Esophagus squamous epithelium (tissue), 4 donors: Measurements from ENCODE around the gene NPAS1.

ENCODE experiments used
- POLR2A ChIP-seq, 4 donors: fragments of 450-650 bp; IDR thresholded peaks; one replicate each; pipeline ENCODE4 v1.6.1; 2017; ENCODE audit warnings: antibody characterized with exemption in 4 of 4, mild to moderate bottlenecking in 4 of 4, moderate library complexity in 3 of 4
- TF ChIP-seq, protein P1 (sequence below), 6 experiments: fragments of 450-650 bp in 4 of 6; fragments of 200-600 bp in 2 of 6; sonication (generic) in 2 of 6; IDR thresholded peaks; one replicate each; pipeline ENCODE4 v1.5.1; 2016 to 2019; ENCODE audit warnings: antibody characterized with exemption in 6 of 6, mild to moderate bottlenecking in 4 of 6, moderate library complexity in 4 of 6

GRCh38 chr19:46994141-46994686 is 25.4 kb upstream of the NPAS1 start:
- TF ChIP-seq, protein P1, sequence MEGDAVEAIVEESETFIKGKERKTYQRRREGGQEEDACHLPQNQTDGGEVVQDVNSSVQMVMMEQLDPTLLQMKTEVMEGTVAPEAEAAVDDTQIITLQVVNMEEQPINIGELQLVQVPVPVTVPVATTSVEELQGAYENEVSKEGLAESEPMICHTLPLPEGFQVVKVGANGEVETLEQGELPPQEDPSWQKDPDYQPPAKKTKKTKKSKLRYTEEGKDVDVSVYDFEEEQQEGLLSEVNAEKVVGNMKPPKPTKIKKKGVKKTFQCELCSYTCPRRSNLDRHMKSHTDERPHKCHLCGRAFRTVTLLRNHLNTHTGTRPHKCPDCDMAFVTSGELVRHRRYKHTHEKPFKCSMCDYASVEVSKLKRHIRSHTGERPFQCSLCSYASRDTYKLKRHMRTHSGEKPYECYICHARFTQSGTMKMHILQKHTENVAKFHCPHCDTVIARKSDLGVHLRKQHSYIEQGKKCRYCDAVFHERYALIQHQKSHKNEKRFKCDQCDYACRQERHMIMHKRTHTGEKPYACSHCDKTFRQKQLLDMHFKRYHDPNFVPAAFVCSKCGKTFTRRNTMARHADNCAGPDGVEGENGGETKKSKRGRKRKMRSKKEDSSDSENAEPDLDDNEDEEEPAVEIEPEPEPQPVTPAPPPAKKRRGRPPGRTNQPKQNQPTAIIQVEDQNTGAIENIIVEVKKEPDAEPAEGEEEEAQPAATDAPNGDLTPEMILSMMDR (IDR thresholded peaks at IDR 0.05): no peak
- no peak for TF ChIP-seq POLR2A (IDR thresholded peaks at IDR 0.05)
